Kidney (tissue), 14 donors: ENCODE measurements around the gene CHRM2. TPM values are rescaled to one million over a fixed set of nuclear protein-coding genes. Genes with fewer than 3 reads are reported as not detected.

ENCODE experiments used
- DNase-seq, 5 donors: peaks; one replicate each; pipeline ENCODE4 v3.0.0-alpha.2; 2013 to 2020
- FAIRE-seq: peaks from 2 replicates; lab custom pipeline; 2012; peaks lifted over from hg19 to GRCh38; lab: Jason Lieb, UNC
- H3K27ac ChIP-seq, 2 donors: one replicate each; pipeline ENCODE4 v1.7.0; 2013; ENCODE audit warnings: low read depth in 2 of 2, low read length in 2 of 2, inconsistent platforms in 1 of 2
- H3K27me3 ChIP-seq: one replicate; pipeline ENCODE4 v1.7.1; 2013; ENCODE audit warnings: low read length, inconsistent platforms; ENCODE audit not compliant: control insufficient read depth, insufficient read depth
- H3K36me3 ChIP-seq, 3 donors: one replicate each; pipeline versions ENCODE4 v1.7.0 to v1.7.1; 2013; ENCODE audit warnings: low read length in 3 of 3, control low read depth in 1 of 3, inconsistent platforms in 1 of 3; ENCODE audit not compliant: insufficient read depth in 3 of 3, control insufficient read depth in 2 of 3
- H3K4me1 ChIP-seq, 3 donors: one replicate each; pipeline versions ENCODE4 v1.7.0 to v1.7.1; 2013; ENCODE audit warnings: low read length in 3 of 3, inconsistent platforms in 1 of 3, low read depth in 1 of 3; ENCODE audit not compliant: control insufficient read depth in 2 of 3, insufficient read depth in 2 of 3
- H3K4me3 ChIP-seq, 3 donors: one replicate each; pipeline versions ENCODE4 v1.7.0 to v1.8.1; 2013; ENCODE audit warnings: low read length in 3 of 3, control low read depth in 1 of 3, inconsistent platforms in 1 of 3
- H3K9ac ChIP-seq, 3 donors: one replicate each; pipeline versions ENCODE4 v1.7.0 to v1.7.1; 2013; ENCODE audit warnings: low read length in 3 of 3, control low read depth in 1 of 3, inconsistent platforms in 1 of 3
- H3K9me3 ChIP-seq, 3 donors: one replicate each; pipeline versions ENCODE4 v1.7.0 to v1.7.1; 2013; ENCODE audit warnings: low read length in 3 of 3, control low read depth in 1 of 3, inconsistent platforms in 1 of 3; ENCODE audit not compliant: control insufficient read depth in 2 of 3, insufficient read depth in 1 of 3
- intact Hi-C: fragments of 100-400 bp; cut with DNase I; formaldehyde crosslinking; loops from one replicate; pipeline ENCODE4 v1.11.1; 2022
- polyA plus RNA-seq: library from polyadenylated mRNA; stranded (reverse); fragments of 350-450 nt; fragmentation: Illumina TruSeq; extraction: RNeasy Lipid Tissue Mini Kit (QIAGEN cat#74804); gene quantifications from one replicate; pipeline ENCODE4 v1.2.3, GENCODE V29; 2014; ENCODE audit warnings: low read depth, low replicate concordance; ENCODE audit not compliant: insufficient read depth
- total RNA-seq: library from RNA; stranded (reverse); fragmentation: NEBNext Ultra II Directional; extraction: Animal tissue kit (Norgen Biotek cat#: 25700); gene quantifications from one replicate; pipeline ENCODE4 v1.2.1, GENCODE V29; 2021
- TF ChIP-seq, protein P1 (sequence below): IDR thresholded peaks from 3 replicates; pipeline ENCODE4 v1.5.1; 2012; ENCODE audit warnings: mild to moderate bottlenecking, moderate library complexity, borderline replicate concordance; ENCODE audit not compliant: insufficient read depth; ENCODE audit errors: extremely low read depth
- donor health status: control.
- donor health status: control.
- donor health status: control.
- donor health status: control.
- donor health status: control.
- donor health status: DM: yes; HTN: yes; CAD: no.
- donor health status: Normal renal cell carcinoma (clear cell type).

The CHRM2 gene
- total and polyA plus RNA-seq, 2 donors from 2014 or later, result not detected

DNA sequence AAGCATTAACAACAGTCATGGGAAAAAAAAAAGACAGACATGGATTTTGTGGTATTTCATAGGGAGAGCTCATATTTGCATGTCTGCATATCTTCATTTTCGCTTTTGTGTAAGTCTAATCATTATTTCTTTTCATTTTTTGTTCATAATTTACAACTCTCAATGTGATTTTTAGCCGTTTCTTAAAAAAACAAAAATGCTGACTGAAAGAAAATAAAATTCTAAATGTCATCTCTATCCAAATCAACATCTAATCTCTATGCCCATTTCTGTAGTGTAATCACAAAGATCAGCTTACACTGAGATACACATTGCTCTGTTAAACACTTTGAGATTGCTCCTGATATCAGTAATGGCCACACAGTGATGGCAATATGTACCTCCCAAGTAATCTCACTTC is 29.2 kb downstream of the CHRM2 start:
- H3K9ac ChIP-seq, result no peak overlapping the region
- TF ChIP-seq, protein P1, sequence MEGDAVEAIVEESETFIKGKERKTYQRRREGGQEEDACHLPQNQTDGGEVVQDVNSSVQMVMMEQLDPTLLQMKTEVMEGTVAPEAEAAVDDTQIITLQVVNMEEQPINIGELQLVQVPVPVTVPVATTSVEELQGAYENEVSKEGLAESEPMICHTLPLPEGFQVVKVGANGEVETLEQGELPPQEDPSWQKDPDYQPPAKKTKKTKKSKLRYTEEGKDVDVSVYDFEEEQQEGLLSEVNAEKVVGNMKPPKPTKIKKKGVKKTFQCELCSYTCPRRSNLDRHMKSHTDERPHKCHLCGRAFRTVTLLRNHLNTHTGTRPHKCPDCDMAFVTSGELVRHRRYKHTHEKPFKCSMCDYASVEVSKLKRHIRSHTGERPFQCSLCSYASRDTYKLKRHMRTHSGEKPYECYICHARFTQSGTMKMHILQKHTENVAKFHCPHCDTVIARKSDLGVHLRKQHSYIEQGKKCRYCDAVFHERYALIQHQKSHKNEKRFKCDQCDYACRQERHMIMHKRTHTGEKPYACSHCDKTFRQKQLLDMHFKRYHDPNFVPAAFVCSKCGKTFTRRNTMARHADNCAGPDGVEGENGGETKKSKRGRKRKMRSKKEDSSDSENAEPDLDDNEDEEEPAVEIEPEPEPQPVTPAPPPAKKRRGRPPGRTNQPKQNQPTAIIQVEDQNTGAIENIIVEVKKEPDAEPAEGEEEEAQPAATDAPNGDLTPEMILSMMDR, result no peak
- no peaks in the 10 kb centered on the region for H3K4me1 ChIP-seq
- intact Hi-C loops, result no loop called here
- H3K27ac ChIP-seq, result no peak overlapping the region
- FAIRE-seq (no peak), DNase-seq (no peak)
- no peak overlapping the region for H3K4me3 ChIP-seq
- no peaks in the 10 kb centered on the region for H3K27me3 ChIP-seq
- peaks cover 0 to 2% (median 0%) of the 10 kb centered on the region in 3 donors for H3K9me3 ChIP-seq
- no peaks in the 10 kb centered on the region for H3K36me3 ChIP-seq

DNA sequence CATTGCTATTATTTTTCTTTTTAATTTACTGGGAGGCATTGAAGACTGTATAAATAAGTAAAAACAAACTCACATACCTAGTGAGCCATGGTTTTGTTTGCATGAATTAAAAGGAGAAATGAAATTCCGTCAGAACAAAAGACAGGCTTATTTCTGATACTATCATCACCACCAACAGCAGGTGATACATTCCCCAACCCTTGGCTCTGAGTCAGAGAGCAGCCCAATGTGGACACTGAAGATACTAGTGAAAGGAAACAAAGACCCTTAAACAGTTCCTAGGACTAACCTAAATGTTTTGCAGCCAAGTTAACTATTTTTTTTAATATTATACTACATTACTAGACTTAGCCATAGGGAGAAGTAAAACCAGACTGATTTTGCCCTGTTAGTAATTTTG is 31.6 kb downstream of the CHRM2 start:
- FAIRE-seq (no peak), DNase-seq (no peak)
- Histone ChIP-seq H3K9me3 (no peaks in the 10 kb centered on the region), H3K9ac (no peak overlapping the region), H3K4me3 (no peak overlapping the region), H3K27ac (no peak overlapping the region), H3K27me3 (no peaks in the 10 kb centered on the region), H3K36me3 (no peaks in the 10 kb centered on the region), H3K4me1 (no peaks in the 10 kb centered on the region)
- intact Hi-C loops, result no loop called here
- TF ChIP-seq, protein P1, result no peak

DNA sequence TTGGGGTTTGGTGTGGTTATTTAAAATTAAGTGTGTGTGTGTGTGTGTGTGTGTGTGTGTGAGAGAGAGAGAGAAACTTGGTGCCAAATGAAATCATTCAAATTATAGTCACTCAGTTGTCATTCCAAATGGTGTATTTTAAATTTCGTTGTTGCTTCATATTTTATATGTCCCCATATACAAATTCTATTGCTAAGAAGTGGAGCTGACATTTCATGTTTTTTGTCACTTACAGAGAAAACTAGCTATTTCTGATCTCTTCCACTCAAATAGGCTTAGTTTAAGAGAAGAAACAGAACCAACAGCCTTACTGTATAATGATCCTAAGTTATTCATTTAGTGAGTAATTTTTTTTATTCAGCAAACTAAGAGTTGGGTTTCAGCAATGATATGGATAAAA is 42.3 kb downstream of the CHRM2 start:
- Histone ChIP-seq H3K27ac (no peak overlapping the region), H3K9me3 (no peaks in the 10 kb centered on the region), H3K4me1 (no peaks in the 10 kb centered on the region), H3K9ac (no peak overlapping the region), H3K36me3 (no peaks in the 10 kb centered on the region), H3K27me3 (no peaks in the 10 kb centered on the region), H3K4me3 (no peak overlapping the region)
- FAIRE-seq (no peak), DNase-seq (no peak)
- TF ChIP-seq, protein P1, result no peak
- intact Hi-C loops, result no loop called here

DNA sequence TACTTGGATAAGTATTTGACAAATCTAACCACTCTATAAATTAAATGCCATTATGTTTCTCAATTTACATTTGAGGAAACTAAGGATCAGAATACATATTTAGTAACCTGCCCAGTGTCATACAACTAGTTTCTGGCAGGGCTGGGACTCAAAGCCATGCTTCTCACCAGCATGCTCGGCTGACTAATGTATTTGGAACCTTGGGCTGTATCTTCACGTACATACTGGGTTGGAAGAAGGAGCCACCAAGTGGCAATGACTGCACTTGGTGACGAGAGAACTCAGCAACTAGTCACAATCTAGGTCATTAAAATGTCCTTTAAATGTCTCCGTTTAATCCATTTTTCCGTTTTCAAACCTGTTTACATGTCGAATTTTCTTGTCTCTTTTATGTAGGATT is 42.9 kb downstream of the CHRM2 start:
- no peaks in the 10 kb centered on the region for H3K9me3 ChIP-seq
- no peaks in the 10 kb centered on the region for H3K4me1 ChIP-seq
- intact Hi-C loops, result no loop called here
- TF ChIP-seq, protein P1, result no peak
- DNase-seq, result peak in 1 of 5 donors; percentile 3
- H3K9ac ChIP-seq, result no peak overlapping the region
- no peak overlapping the region for H3K4me3 ChIP-seq
- FAIRE-seq, result no peak
- no peaks in the 10 kb centered on the region for H3K27me3 ChIP-seq
- no peak overlapping the region for H3K27ac ChIP-seq
- no peaks in the 10 kb centered on the region for H3K36me3 ChIP-seq
